ENCODE data around the gene CCDC69.

The CCDC69 gene

GRCh38 chr5:151208481-151208914 is 15.4 kb downstream of the CCDC69 start:
- Histone ChIP-seq H2AFZ (ENCODE audit: low read length) (no peak overlapping the region), H3K14ac (ENCODE audit: low read length) (no peak overlapping the region), H3K4ac (ENCODE audit: low read length) (no peak overlapping the region), H3K36me3 (replicated peaks in 1 of 2; ENCODE audit: control insufficient read depth in 2 of 2, insufficient read depth in 2 of 2, low read length in 2 of 2) (no peaks in the 10 kb centered on the region), H3K9ac (ENCODE audit: low read depth, low read length, poor library complexity) (no peak overlapping the region), H3K79me1 (ENCODE audit: low read depth, low read length) (no peaks in the 10 kb centered on the region), H3K27ac (replicated peaks; ENCODE audit: low read length) (no peak overlapping the region), H2BK12ac (ENCODE audit: low read length) (no peak overlapping the region), H3K27me3 (ENCODE audit: control insufficient read depth in 3 of 3, insufficient read depth in 3 of 3, low read depth in 1 of 3, low read length in 3 of 3) (no peaks in the 10 kb centered on the region), H3K4me2 (ENCODE audit: insufficient read depth, low read length, poor library complexity, severe bottlenecking) (no peak overlapping the region), H2AK5ac (ENCODE audit: low read depth, low read length) (no peak overlapping the region), H2BK120ac (ENCODE audit: low read depth, low read length) (no peak overlapping the region), H2BK5ac (ENCODE audit: low read length) (no peak overlapping the region), H3K23ac (ENCODE audit: low read depth, low read length, poor library complexity) (no peak overlapping the region), H3K4me1 (ENCODE audit: control insufficient read depth in 2 of 2, insufficient read depth in 1 of 2, low read depth in 1 of 2, low read length in 2 of 2) (no peaks in the 10 kb centered on the region), H3K9me3 (replicated peaks in 1 of 2; ENCODE audit: control insufficient read depth in 2 of 2, insufficient read depth in 1 of 2, low read depth in 1 of 2, low read length in 2 of 2) (no peaks in the 10 kb centered on the region), H3K4me3 (ENCODE audit: low read length in 2 of 2) (no peak overlapping the region), H4K8ac (ENCODE audit: low read depth, low read length) (no peak overlapping the region), H4K91ac (ENCODE audit: low read depth, low read length, poor library complexity) (no peak overlapping the region), H2BK15ac (ENCODE audit: low read length) (no peak overlapping the region), H3K18ac (ENCODE audit: low read length) (no peak overlapping the region)
- WGBS, 2 donors (ENCODE audit: extremely low coverage in 2 of 2, insufficient read length in 2 of 2, insufficient replicate concordance in 1 of 2): no CpG with 5 or more reads among the region's 5 CpGs
- no peak for DNase-seq (ENCODE audit: low spot score)

- H3K27ac ChIP-seq (replicated peaks; ENCODE audit: low read length): no peak overlapping the region
- no peak overlapping the region for H4K91ac ChIP-seq (ENCODE audit: low read depth, low read length, poor library complexity)
- no CpG with 5 or more reads among the region's 10 CpGs for WGBS, 2 donors (ENCODE audit: extremely low coverage in 2 of 2, insufficient read length in 2 of 2, insufficient replicate concordance in 1 of 2)
- no peak overlapping the region for H3K4me2 ChIP-seq (ENCODE audit: insufficient read depth, low read length, poor library complexity, severe bottlenecking)
- no peak overlapping the region for H2AK5ac ChIP-seq (ENCODE audit: low read depth, low read length)
- H3K9me3 ChIP-seq (replicated peaks in 1 of 2; ENCODE audit: control insufficient read depth in 2 of 2, insufficient read depth in 1 of 2, low read depth in 1 of 2, low read length in 2 of 2): no peaks in the 10 kb centered on the region
- H3K27me3 ChIP-seq (ENCODE audit: control insufficient read depth in 3 of 3, insufficient read depth in 3 of 3, low read depth in 1 of 3, low read length in 3 of 3): no peaks in the 10 kb centered on the region
- H3K4me1 ChIP-seq (ENCODE audit: control insufficient read depth in 2 of 2, insufficient read depth in 1 of 2, low read depth in 1 of 2, low read length in 2 of 2): no peaks in the 10 kb centered on the region
- no peak overlapping the region for H3K18ac ChIP-seq (ENCODE audit: low read length)
- H3K4ac ChIP-seq (ENCODE audit: low read length): no peak overlapping the region
- no peaks in the 10 kb centered on the region for H3K36me3 ChIP-seq (replicated peaks in 1 of 2; ENCODE audit: control insufficient read depth in 2 of 2, insufficient read depth in 2 of 2, low read length in 2 of 2)
- DNase-seq (ENCODE audit: low spot score): no peak
- H3K9ac ChIP-seq (ENCODE audit: low read depth, low read length, poor library complexity): no peak overlapping the region
- H2BK12ac ChIP-seq (ENCODE audit: low read length): no peak overlapping the region
- H2BK15ac ChIP-seq (ENCODE audit: low read length): no peak overlapping the region
- no peaks in the 10 kb centered on the region for H3K79me1 ChIP-seq (ENCODE audit: low read depth, low read length)
- H2AFZ ChIP-seq (ENCODE audit: low read length): no peak overlapping the region
- no peak overlapping the region for H3K4me3 ChIP-seq (ENCODE audit: low read length in 2 of 2)
- H3K14ac ChIP-seq (ENCODE audit: low read length): no peak overlapping the region
- H2BK120ac ChIP-seq (ENCODE audit: low read depth, low read length): no peak overlapping the region
- no peak overlapping the region for H4K8ac ChIP-seq (ENCODE audit: low read depth, low read length)
- H3K23ac ChIP-seq (ENCODE audit: low read depth, low read length, poor library complexity): no peak overlapping the region
- no peak overlapping the region for H2BK5ac ChIP-seq (ENCODE audit: low read length)
Observed at GRCh38 chr5:151205411-151205810, 18.5 kb downstream of the CCDC69 start.

GRCh38 chr5:151204051-151204450 is 19.8 kb downstream of the CCDC69 start:
- no peak overlapping the region for H2BK12ac ChIP-seq (ENCODE audit: low read length)
- no peak overlapping the region for H4K91ac ChIP-seq (ENCODE audit: low read depth, low read length, poor library complexity)
- H3K23ac ChIP-seq (ENCODE audit: low read depth, low read length, poor library complexity): no peak overlapping the region
- no peak overlapping the region for H3K4ac ChIP-seq (ENCODE audit: low read length)
- H3K9me3 ChIP-seq (replicated peaks in 1 of 2; ENCODE audit: control insufficient read depth in 2 of 2, insufficient read depth in 1 of 2, low read depth in 1 of 2, low read length in 2 of 2): no peaks in the 10 kb centered on the region
- no peak overlapping the region for H3K4me3 ChIP-seq (ENCODE audit: low read length in 2 of 2)
- no peak overlapping the region for H2AFZ ChIP-seq (ENCODE audit: low read length)
- DNase-seq (ENCODE audit: low spot score): no peak
- H2BK5ac ChIP-seq (ENCODE audit: low read length): no peak overlapping the region
- H3K4me1 ChIP-seq (ENCODE audit: control insufficient read depth in 2 of 2, insufficient read depth in 1 of 2, low read depth in 1 of 2, low read length in 2 of 2): no peaks in the 10 kb centered on the region
- no peak overlapping the region for H3K14ac ChIP-seq (ENCODE audit: low read length)
- no peak overlapping the region for H2BK15ac ChIP-seq (ENCODE audit: low read length)
- no peaks in the 10 kb centered on the region for H3K36me3 ChIP-seq (replicated peaks in 1 of 2; ENCODE audit: control insufficient read depth in 2 of 2, insufficient read depth in 2 of 2, low read length in 2 of 2)
- H3K27ac ChIP-seq (replicated peaks; ENCODE audit: low read length): no peak overlapping the region
- no peak overlapping the region for H4K8ac ChIP-seq (ENCODE audit: low read depth, low read length)
- H3K9ac ChIP-seq (ENCODE audit: low read depth, low read length, poor library complexity): no peak overlapping the region
- H2AK5ac ChIP-seq (ENCODE audit: low read depth, low read length): no peak overlapping the region
- no peak overlapping the region for H3K4me2 ChIP-seq (ENCODE audit: insufficient read depth, low read length, poor library complexity, severe bottlenecking)
- no peaks in the 10 kb centered on the region for H3K27me3 ChIP-seq (ENCODE audit: control insufficient read depth in 3 of 3, insufficient read depth in 3 of 3, low read depth in 1 of 3, low read length in 3 of 3)
- no CpG with 5 or more reads among the region's 5 CpGs for WGBS, 2 donors (ENCODE audit: extremely low coverage in 2 of 2, insufficient read length in 2 of 2, insufficient replicate concordance in 1 of 2)
- H3K79me1 ChIP-seq (ENCODE audit: low read depth, low read length): no peaks in the 10 kb centered on the region
- H3K18ac ChIP-seq (ENCODE audit: low read length): no peak overlapping the region
- no peak overlapping the region for H2BK120ac ChIP-seq (ENCODE audit: low read depth, low read length)

- no CpG with 5 or more reads among the region's 5 CpGs for WGBS, 2 donors (ENCODE audit: extremely low coverage in 2 of 2, insufficient read length in 2 of 2, insufficient replicate concordance in 1 of 2)
- no peak for DNase-seq (ENCODE audit: low spot score)
Observed at GRCh38 chr5:151202381-151203139, 21.3 kb downstream of the CCDC69 start.

More at GRCh38 chr5:151202381-151203139, 21.3 kb downstream of the CCDC69 start:
- H3K9ac ChIP-seq (ENCODE audit: low read depth, low read length, poor library complexity): no peak overlapping the region
- H3K4me3 ChIP-seq (ENCODE audit: low read length in 2 of 2): no peak overlapping the region
- H3K18ac ChIP-seq (ENCODE audit: low read length): no peak overlapping the region
- H3K36me3 ChIP-seq (replicated peaks in 1 of 2; ENCODE audit: control insufficient read depth in 2 of 2, insufficient read depth in 2 of 2, low read length in 2 of 2): no peaks in the 10 kb centered on the region
- H3K79me1 ChIP-seq (ENCODE audit: low read depth, low read length): no peaks in the 10 kb centered on the region
- no peaks in the 10 kb centered on the region for H3K27me3 ChIP-seq (ENCODE audit: control insufficient read depth in 3 of 3, insufficient read depth in 3 of 3, low read depth in 1 of 3, low read length in 3 of 3)
- H3K4me1 ChIP-seq (ENCODE audit: control insufficient read depth in 2 of 2, insufficient read depth in 1 of 2, low read depth in 1 of 2, low read length in 2 of 2): no peaks in the 10 kb centered on the region
- no peak overlapping the region for H4K8ac ChIP-seq (ENCODE audit: low read depth, low read length)
- H3K14ac ChIP-seq (ENCODE audit: low read length): no peak overlapping the region
- H2BK12ac ChIP-seq (ENCODE audit: low read length): no peak overlapping the region
- no peak overlapping the region for H2AK5ac ChIP-seq (ENCODE audit: low read depth, low read length)
- no peak overlapping the region for H3K23ac ChIP-seq (ENCODE audit: low read depth, low read length, poor library complexity)
- H2AFZ ChIP-seq (ENCODE audit: low read length): no peak overlapping the region
- H3K4ac ChIP-seq (ENCODE audit: low read length): no peak overlapping the region
- no peak overlapping the region for H4K91ac ChIP-seq (ENCODE audit: low read depth, low read length, poor library complexity)
- no peak overlapping the region for H3K27ac ChIP-seq (replicated peaks; ENCODE audit: low read length)
- no peak overlapping the region for H3K4me2 ChIP-seq (ENCODE audit: insufficient read depth, low read length, poor library complexity, severe bottlenecking)
- H2BK15ac ChIP-seq (ENCODE audit: low read length): no peak overlapping the region
- no peak overlapping the region for H2BK5ac ChIP-seq (ENCODE audit: low read length)
- H3K9me3 ChIP-seq (replicated peaks in 1 of 2; ENCODE audit: control insufficient read depth in 2 of 2, insufficient read depth in 1 of 2, low read depth in 1 of 2, low read length in 2 of 2): no peaks in the 10 kb centered on the region
- no peak overlapping the region for H2BK120ac ChIP-seq (ENCODE audit: low read depth, low read length)

Measured in neuronal stem cell (in vitro differentiated cells).